Spinal cord (tissue), 10 donors: Measurements from ENCODE around the gene TMEM106B. TPM values are rescaled to one million over a fixed set of nuclear protein-coding genes. Genes with fewer than 3 reads are reported as not detected.

Source experiments
- DNase-seq, 6 donors: peaks; one replicate each; pipeline versions ENCODE4 v3.0.0 to v3.0.0-alpha.2; 2013 to 2015; ENCODE audit warnings: low spot score in 6 of 6, low read depth in 4 of 6
- H3K27ac ChIP-seq: one replicate; pipeline ENCODE4 v1.5.1; 2013; ENCODE audit warnings: low read depth, low read length, control low read depth
- H3K27me3 ChIP-seq: one replicate; pipeline ENCODE4 v1.6.1; 2013; ENCODE audit warnings: low read length; ENCODE audit not compliant: control insufficient read depth, insufficient read depth
- H3K36me3 ChIP-seq: one replicate; pipeline ENCODE4 v1.6.1; 2013; ENCODE audit warnings: low read length; ENCODE audit not compliant: control insufficient read depth, insufficient read depth
- H3K4me1 ChIP-seq: one replicate; pipeline ENCODE4 v1.6.1; 2013; ENCODE audit warnings: low read length; ENCODE audit not compliant: control insufficient read depth, insufficient read depth
- H3K4me3 ChIP-seq: one replicate; pipeline ENCODE4 v1.5.1; 2013; ENCODE audit warnings: low read depth, low read length, control low read depth
- H3K9me3 ChIP-seq: one replicate; pipeline ENCODE4 v1.6.1; 2013; ENCODE audit warnings: low read length; ENCODE audit not compliant: control insufficient read depth, insufficient read depth
- WGBS: methylation state at CpG from one replicate; pipeline ENCODE4 v1.1.5; 2013; ENCODE audit warnings: missing lambda C conversion rate; ENCODE audit not compliant: insufficient coverage; 5-methylcytosine and 5-hydroxymethylcytosine counted together
- polyA plus RNA-seq, 2 donors: library from polyadenylated mRNA; unstranded; fragments of 120-200 nt; gene quantifications; one replicate each; pipeline ENCODE4 v1.2.1, GENCODE V29; 2013; ENCODE audit not compliant: insufficient read length in 2 of 2
- total RNA-seq, 2 donors: library from RNA; depleted of rRNA in 1 of 2; stranded (reverse); fragments of 120-200 nt in 1 of 2; fragments of >200 nt in 1 of 2; gene quantifications; one replicate each; pipeline versions ENCODE4 v1.2.3 to v1.2.4, GENCODE V29; 2013 to 2014
- donor health status: healthy.

The TMEM106B gene
- total and polyA plus RNA-seq, 4 donors, result 40.9 to 120 (median 72.4) TPM

- H3K27ac ChIP-seq, result no peak overlapping the region
- no peaks in the 10 kb centered on the region for H3K36me3 ChIP-seq
- no peaks in the 10 kb centered on the region for H3K27me3 ChIP-seq
- WGBS, result 80% methylated on average over 1 of the region's 3 CpGs
- no peaks in the 10 kb centered on the region for H3K4me1 ChIP-seq
- no peak overlapping the region for H3K4me3 ChIP-seq
- peak in 1 of 6 donors; percentile 5 for DNase-seq
- no peaks in the 10 kb centered on the region for H3K9me3 ChIP-seq
These were observed 33.0 kb downstream of the TMEM106B start for GRCh38 chr7:12244129-12244528.

GRCh38 chr7:12244694-12245093 is 33.6 kb downstream of the TMEM106B start:
- Histone ChIP-seq H3K27me3 (no peaks in the 10 kb centered on the region), H3K9me3 (no peaks in the 10 kb centered on the region), H3K4me3 (no peak overlapping the region), H3K27ac (no peak overlapping the region), H3K4me1 (no peaks in the 10 kb centered on the region), H3K36me3 (no peaks in the 10 kb centered on the region)
- DNase-seq, result no peak
- no CpG with 5 or more reads among the region's 2 CpGs for WGBS

GRCh38 chr7:12249706-12250105 is 38.6 kb downstream of the TMEM106B start:
- 60% methylated on average over 1 of the region's 3 CpGs for WGBS
- Histone ChIP-seq H3K4me1 (no peaks in the 10 kb centered on the region), H3K4me3 (no peak overlapping the region), H3K36me3 (no peaks in the 10 kb centered on the region), H3K9me3 (no peaks in the 10 kb centered on the region), H3K27ac (no peak overlapping the region), H3K27me3 (no peaks in the 10 kb centered on the region)
- DNase-seq, result no peak

- no peak overlapping the region for H3K27ac ChIP-seq
- H3K27me3 ChIP-seq, result no peaks in the 10 kb centered on the region
- no peaks in the 10 kb centered on the region for H3K36me3 ChIP-seq
- no peaks in the 10 kb centered on the region for H3K4me1 ChIP-seq
- DNase-seq, result no peak
- no peak overlapping the region for H3K4me3 ChIP-seq
- H3K9me3 ChIP-seq, result no peaks in the 10 kb centered on the region
These were observed 39.1 kb downstream of the TMEM106B start for GRCh38 chr7:12250232-12250631.

- WGBS, result no CpG with 5 or more reads among the region's 2 CpGs
- Histone ChIP-seq H3K4me3 (no peak overlapping the region), H3K27ac (no peak overlapping the region), H3K9me3 (no peaks in the 10 kb centered on the region), H3K4me1 (no peaks in the 10 kb centered on the region), H3K27me3 (no peaks in the 10 kb centered on the region), H3K36me3 (no peaks in the 10 kb centered on the region)
- DNase-seq, result no peak
These were observed 45.0 kb downstream of the TMEM106B start for GRCh38 chr7:12256090-12256489.

GRCh38 chr7:12257582-12257981 is 46.5 kb downstream of the TMEM106B start:
- 100% methylated on average over 2 of the region's 2 CpGs for WGBS
- no peaks in the 10 kb centered on the region for H3K27me3 ChIP-seq
- H3K36me3 ChIP-seq, result no peaks in the 10 kb centered on the region
- H3K4me3 ChIP-seq, result no peak overlapping the region
- H3K9me3 ChIP-seq, result no peaks in the 10 kb centered on the region
- DNase-seq, result no peak
- H3K27ac ChIP-seq, result no peak overlapping the region
- no peaks in the 10 kb centered on the region for H3K4me1 ChIP-seq

GRCh38 chr7:12258074-12258473 is 47.0 kb downstream of the TMEM106B start:
- no peaks in the 10 kb centered on the region for H3K9me3 ChIP-seq
- H3K4me3 ChIP-seq, result no peak overlapping the region
- WGBS, result 100% methylated on average over 3 of the region's 4 CpGs
- no peak for DNase-seq
- no peaks in the 10 kb centered on the region for H3K27me3 ChIP-seq
- no peak overlapping the region for H3K27ac ChIP-seq
- H3K4me1 ChIP-seq, result no peaks in the 10 kb centered on the region
- no peaks in the 10 kb centered on the region for H3K36me3 ChIP-seq

GRCh38 chr7:12267542-12267941 is 56.4 kb downstream of the TMEM106B start:
- H3K4me1 ChIP-seq, result no peaks in the 10 kb centered on the region
- H3K36me3 ChIP-seq, result no peaks in the 10 kb centered on the region
- no peaks in the 10 kb centered on the region for H3K9me3 ChIP-seq
- no peak overlapping the region for H3K4me3 ChIP-seq
- H3K27ac ChIP-seq, result no peak overlapping the region
- no peaks in the 10 kb centered on the region for H3K27me3 ChIP-seq
- no CpG with 5 or more reads among the region's 1 CpG for WGBS
- no peak for DNase-seq

GRCh38 chr7:12269100-12269895 is 58.2 kb downstream of the TMEM106B start:
- DNase-seq, result no peak
- H3K36me3 ChIP-seq, result no peaks in the 10 kb centered on the region
- H3K27ac ChIP-seq, result no peak overlapping the region
- H3K4me3 ChIP-seq, result no peak overlapping the region
- H3K27me3 ChIP-seq, result no peaks in the 10 kb centered on the region
- H3K4me1 ChIP-seq, result no peaks in the 10 kb centered on the region
- no peaks in the 10 kb centered on the region for H3K9me3 ChIP-seq
- WGBS, result 98% methylated on average over 6 of the region's 9 CpGs

- Histone ChIP-seq H3K27me3 (no peaks in the 10 kb centered on the region), H3K9me3 (peaks cover 2% of the 10 kb centered on the region), H3K27ac (no peak overlapping the region), H3K36me3 (no peaks in the 10 kb centered on the region), H3K4me1 (no peaks in the 10 kb centered on the region), H3K4me3 (no peak overlapping the region)
- DNase-seq, result no peak
- no CpG with 5 or more reads among the region's 1 CpG for WGBS
These were observed 69.9 kb downstream of the TMEM106B start for GRCh38 chr7:12281038-12281437.
